Esophagus muscularis mucosa (tissue), 4 donors: Measurements from ENCODE around the gene MANBA. TPM values are rescaled to one million over a fixed set of nuclear protein-coding genes. Genes with fewer than 3 reads are reported as not detected.

ENCODE experiments used
- DNase-seq: peaks from one replicate; pipeline ENCODE4 v3.0.0-alpha.2; 2017; ENCODE audit errors: extremely low spot score
- H3K27ac ChIP-seq, 4 donors: fragments of 200-600 bp; sonication (generic); replicated peaks in 1 of 4; 1 replicate in 3 of 4; 2 replicates in 1 of 4; pipeline ENCODE4 v1.5.1; 2016 to 2019; ENCODE audit warnings: mild to moderate bottlenecking in 1 of 4
- H3K27me3 ChIP-seq, 4 donors: fragments of 200-600 bp; sonication (generic); one replicate each; pipeline versions ENCODE4 v1.5.1 to v1.6.0; 2016 to 2019
- H3K36me3 ChIP-seq, 4 donors: fragments of 200-600 bp; sonication (generic); one replicate each; pipeline ENCODE4 v1.5.1; 2016 to 2019
- H3K4me1 ChIP-seq, 4 donors: fragments of 200-600 bp; sonication (generic); one replicate each; pipeline ENCODE4 v1.5.1; 2016 to 2019
- H3K4me3 ChIP-seq, 4 donors: fragments of 200-600 bp; sonication (generic); 1 replicate in 2 of 4; 2 replicates in 2 of 4; pipeline ENCODE4 v1.5.1; 2016 to 2019; ENCODE audit warnings: mild to moderate bottlenecking in 4 of 4, moderate library complexity in 1 of 4
- H3K9me3 ChIP-seq, 4 donors: fragments of 200-600 bp; sonication (generic); 1 replicate in 3 of 4; 2 replicates in 1 of 4; pipeline ENCODE4 v1.5.1; 2016 to 2019
- CTCF ChIP-seq, 3 experiments: fragments of 200-600 bp in 2 of 3; fragments of 450-650 bp in 1 of 3; sonication (generic) in 2 of 3; IDR thresholded peaks; one replicate each; pipeline ENCODE4 v1.5.1; 2017 to 2019; ENCODE audit warnings: antibody characterized with exemption in 3 of 3, mild to moderate bottlenecking in 2 of 3, moderate library complexity in 1 of 3
- EP300 ChIP-seq: sonication (generic); formaldehyde crosslinking; IDR thresholded peaks from one replicate; pipeline ENCODE4 v1.6.1; 2017; ENCODE audit warnings: antibody characterized with exemption
- POLR2A ChIP-seq: fragments of 450-650 bp; IDR thresholded peaks from one replicate; pipeline ENCODE4 v1.6.1; 2017; ENCODE audit warnings: antibody characterized with exemption, moderate library complexity, mild to moderate bottlenecking, low read depth
- POLR2AphosphoS5 ChIP-seq, 2 donors: sonication (generic); formaldehyde crosslinking; IDR thresholded peaks; one replicate each; pipeline ENCODE4 v1.6.1; 2017; ENCODE audit warnings: antibody characterized with exemption in 2 of 2
- WGBS: methylation state at CpG from one replicate; pipeline ENCODE4 v1.1.5; 2018; 5-methylcytosine and 5-hydroxymethylcytosine counted together
- intact Hi-C: fragments of 100-400 bp; cut with DNase I; formaldehyde crosslinking; loops from one replicate; pipeline ENCODE4 v1.15.1; 2023
- total RNA-seq, 4 donors: library from RNA; depleted of rRNA; stranded (reverse); fragments of >200 nt; gene quantifications; one replicate each; pipeline versions ENCODE4 v1.1.0 to v1.2.1, GENCODE V29; 2016

MANBA gene
- total RNA-seq, 4 donors from 2014 or later, result 22.1 to 24.9 (median 24.5) TPM

GRCh38 chr4:102610007-102610406 is 150.8 kb downstream of the MANBA start:
- no peak for DNase-seq
- H3K27me3 ChIP-seq, result no peaks in the 10 kb centered on the region
- H3K9me3 ChIP-seq, result no peaks in the 10 kb centered on the region
- intact Hi-C loops, result loop anchor here (10.0 kb wide), 1 partner anchor 155 kb away; no protein-coding TSS in a partner anchor
- no peak for TF ChIP-seq POLR2AphosphoS5 (IDR thresholded peaks at IDR 0.05)
- peak in 1 of 3 experiments; percentile 21 for TF ChIP-seq CTCF (IDR thresholded peaks at IDR 0.05)
- no peak overlapping the region for H3K27ac ChIP-seq
- H3K36me3 ChIP-seq, result peaks cover 49 to 95% (median 88%) of the 10 kb centered on the region in 4 donors
- no peaks in the 10 kb centered on the region for H3K4me1 ChIP-seq
- H3K4me3 ChIP-seq, result no peak overlapping the region

GRCh38 chr4:102608190-102608589 is 152.6 kb downstream of the MANBA start:
- H3K4me1 ChIP-seq, result no peaks in the 10 kb centered on the region
- DNase-seq, result no peak
- H3K4me3 ChIP-seq, result no peak overlapping the region
- no peak for TF ChIP-seq EP300
- TF ChIP-seq CTCF (IDR thresholded peaks at IDR 0.05), result no peak
- TF ChIP-seq POLR2AphosphoS5 (IDR thresholded peaks at IDR 0.05), result no peak
- no peak for TF ChIP-seq POLR2A
- H3K36me3 ChIP-seq, result peaks cover 32 to 94% (median 77%) of the 10 kb centered on the region in 4 donors
- H3K9me3 ChIP-seq, result no peaks in the 10 kb centered on the region
- no peak overlapping the region for H3K27ac ChIP-seq
- intact Hi-C loops, result no loop called here
- no peaks in the 10 kb centered on the region for H3K27me3 ChIP-seq
- WGBS, result 93% methylated on average over 1 of the region's 1 CpG

- intact Hi-C loops, result no loop called here
- Histone ChIP-seq H3K27ac (no peak overlapping the region), H3K9me3 (no peaks in the 10 kb centered on the region), H3K4me3 (no peak overlapping the region), H3K4me1 (no peaks in the 10 kb centered on the region), H3K27me3 (no peaks in the 10 kb centered on the region), H3K36me3 (peaks cover 23 to 93% (median 73%) of the 10 kb centered on the region in 4 donors)
- no peak for DNase-seq
- WGBS, result 84% methylated on average over 7 of the region's 7 CpGs
- TF ChIP-seq CTCF (IDR thresholded peaks at IDR 0.05) (no peak), EP300 (no peak), POLR2A (no peak), POLR2AphosphoS5 (IDR thresholded peaks at IDR 0.05) (no peak)
Observed at GRCh38 chr4:102606846-102607450, 153.8 kb downstream of the MANBA start.

- H3K9me3 ChIP-seq, result no peaks in the 10 kb centered on the region
- DNase-seq, result no peak
- no peak overlapping the region for H3K27ac ChIP-seq
- no peaks in the 10 kb centered on the region for H3K27me3 ChIP-seq
- WGBS, result 95% methylated on average over 3 of the region's 3 CpGs
- no peaks in the 10 kb centered on the region for H3K4me1 ChIP-seq
- H3K4me3 ChIP-seq, result no peak overlapping the region
- intact Hi-C loops, result no loop called here
- TF ChIP-seq CTCF (IDR thresholded peaks at IDR 0.05) (no peak), EP300 (no peak), POLR2A (no peak), POLR2AphosphoS5 (IDR thresholded peaks at IDR 0.05) (no peak)
- peaks cover 23 to 93% (median 72%) of the 10 kb centered on the region in 4 donors for H3K36me3 ChIP-seq
Observed at GRCh38 chr4:102606261-102606660, 154.5 kb downstream of the MANBA start.
